Activated CD8-positive, alpha-beta T cell treated with anti-CD3 and anti-CD28 coated beads for 36 hours (primary cell): Measurements from ENCODE around the gene ATP6AP2. TPM values are rescaled to one million over a fixed set of nuclear protein-coding genes. Genes with fewer than 3 reads are reported as not detected.

Experiments
- ATAC-seq: fragments of 200-7000 bp; cut with Tn5 transposase; one replicate; pipeline ENCODE4 v1.10.0; 2021; ENCODE audit warnings: mild to moderate bottlenecking, moderate library complexity
- CTCF ChIA-PET: fragments of 350-600 bp; sonication (Branson Sonifier 250); formaldehyde crosslinking; loops from one replicate; lab custom pipeline; 2021; ENCODE audit warnings: antibody characterized with exemption; lab: Charles Lee
- POLR2A ChIA-PET: fragments of 350-600 bp; sonication (Branson Sonifier 250); formaldehyde crosslinking; loops from one replicate; lab custom pipeline; 2021; ENCODE audit warnings: antibody characterized with exemption; lab: Charles Lee
- DNase-seq: peaks from one replicate; pipeline ENCODE4 v3.0.0-alpha.2; 2020
- H3K27ac Mint-ChIP-seq: one replicate; pipeline ENCODE4 v1.8.0; 2021; ENCODE audit warnings: mild to moderate bottlenecking, mixed read lengths
- H3K27me3 Mint-ChIP-seq: one replicate; pipeline ENCODE4 v1.8.0; 2021; ENCODE audit warnings: mixed read lengths
- H3K36me3 Mint-ChIP-seq: one replicate; pipeline ENCODE4 v1.8.0; 2021; ENCODE audit warnings: low read depth, mixed read lengths
- H3K4me1 Mint-ChIP-seq: one replicate; pipeline ENCODE4 v1.8.0; 2021; ENCODE audit warnings: low read depth, mixed read lengths
- H3K4me3 Mint-ChIP-seq: one replicate; pipeline ENCODE4 v1.8.0; 2021; ENCODE audit warnings: mild to moderate bottlenecking, moderate library complexity, mixed read lengths
- H3K9me3 Mint-ChIP-seq: one replicate; pipeline ENCODE4 v1.8.0; 2021; ENCODE audit warnings: mixed read lengths
- intact Hi-C: fragments of 100-400 bp; cut with micrococcal nuclease; formaldehyde crosslinking; loops from one replicate; pipeline ENCODE4 v1.10.0; 2022
- total RNA-seq, 2 experiments: library from RNA; stranded (reverse); gene quantifications; one replicate each; pipeline ENCODE4 v1.2.3, GENCODE V29; 2021
- TF ChIP-seq, protein P1 (sequence below): fragments of 200-600 bp; IDR thresholded peaks from one replicate; pipeline ENCODE4 v1.8.0; 2022; ENCODE audit warnings: antibody characterized with exemption, mild to moderate bottlenecking

Gene ATP6AP2
- total RNA-seq, 2 experiments from 2014 or later: 42.9 to 45.5 TPM

GRCh38 chrX:40603446-40603845, 22.7 kb downstream of the ATP6AP2 start:
- Mint-ChIP-seq H3K27ac (no peak overlapping the region), H3K36me3 (peaks cover 19% of the 10 kb centered on the region)

DNA sequence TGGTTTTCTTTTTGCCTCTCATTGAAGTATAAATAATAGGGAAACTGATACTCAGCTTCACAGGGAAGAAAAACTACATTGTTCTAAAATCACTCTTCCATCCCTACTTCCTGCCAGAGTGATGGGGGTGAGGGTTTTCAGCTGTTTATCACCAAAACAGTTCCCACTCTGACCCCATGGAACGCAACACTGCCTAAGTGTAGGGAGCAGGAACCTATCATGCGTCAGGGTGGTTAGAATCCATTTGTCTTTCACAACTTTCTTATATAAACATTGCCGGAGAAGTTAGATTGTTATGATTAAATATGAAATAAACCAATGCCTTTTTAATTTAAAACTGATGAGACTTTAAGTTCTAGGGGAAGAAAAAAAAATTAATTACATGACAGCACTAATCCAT, 26.6 kb downstream of the ATP6AP2 start:
- CTCF ChIA-PET: no interaction called here
- H3K9me3 Mint-ChIP-seq: no peaks in the 10 kb centered on the region
- POLR2A ChIA-PET: no interaction called here
- H3K27ac Mint-ChIP-seq: no peak overlapping the region
- no peaks in the 10 kb centered on the region for H3K4me1 Mint-ChIP-seq
- no peak for ATAC-seq
- H3K36me3 Mint-ChIP-seq: peaks cover 4% of the 10 kb centered on the region
- no peaks in the 10 kb centered on the region for H3K27me3 Mint-ChIP-seq
- TF ChIP-seq, protein P1, sequence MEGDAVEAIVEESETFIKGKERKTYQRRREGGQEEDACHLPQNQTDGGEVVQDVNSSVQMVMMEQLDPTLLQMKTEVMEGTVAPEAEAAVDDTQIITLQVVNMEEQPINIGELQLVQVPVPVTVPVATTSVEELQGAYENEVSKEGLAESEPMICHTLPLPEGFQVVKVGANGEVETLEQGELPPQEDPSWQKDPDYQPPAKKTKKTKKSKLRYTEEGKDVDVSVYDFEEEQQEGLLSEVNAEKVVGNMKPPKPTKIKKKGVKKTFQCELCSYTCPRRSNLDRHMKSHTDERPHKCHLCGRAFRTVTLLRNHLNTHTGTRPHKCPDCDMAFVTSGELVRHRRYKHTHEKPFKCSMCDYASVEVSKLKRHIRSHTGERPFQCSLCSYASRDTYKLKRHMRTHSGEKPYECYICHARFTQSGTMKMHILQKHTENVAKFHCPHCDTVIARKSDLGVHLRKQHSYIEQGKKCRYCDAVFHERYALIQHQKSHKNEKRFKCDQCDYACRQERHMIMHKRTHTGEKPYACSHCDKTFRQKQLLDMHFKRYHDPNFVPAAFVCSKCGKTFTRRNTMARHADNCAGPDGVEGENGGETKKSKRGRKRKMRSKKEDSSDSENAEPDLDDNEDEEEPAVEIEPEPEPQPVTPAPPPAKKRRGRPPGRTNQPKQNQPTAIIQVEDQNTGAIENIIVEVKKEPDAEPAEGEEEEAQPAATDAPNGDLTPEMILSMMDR: no peak
- DNase-seq: no peak
- intact Hi-C loops: no loop called here
- no peak overlapping the region for H3K4me3 Mint-ChIP-seq

More at GRCh38 chrX:40603446-40603845, 22.7 kb downstream of the ATP6AP2 start:
- POLR2A ChIA-PET: no interaction called here
- CTCF ChIA-PET: interaction anchor here (1.3 kb wide), 1 partner anchor 59 kb away, joined by 4 read pairs; no protein-coding TSS in a partner anchor
- Mint-ChIP-seq H3K4me1 (no peaks in the 10 kb centered on the region), H3K27me3 (no peaks in the 10 kb centered on the region), H3K9me3 (no peaks in the 10 kb centered on the region), H3K4me3 (no peak overlapping the region)
- ATAC-seq: no peak
- intact Hi-C loops: no loop called here
- TF ChIP-seq, protein P1: no peak
- DNase-seq: no peak

GRCh38 chrX:40612511-40612910, 31.7 kb downstream of the ATP6AP2 start:
- Mint-ChIP-seq H3K4me1 (no peaks in the 10 kb centered on the region), H3K27me3 (no peaks in the 10 kb centered on the region), H3K4me3 (no peak overlapping the region), H3K27ac (no peak overlapping the region), H3K9me3 (no peaks in the 10 kb centered on the region), H3K36me3 (no peaks in the 10 kb centered on the region)
- ChIA-PET POLR2A (no interaction called here), CTCF (no interaction called here)
- ATAC-seq (no peak), DNase-seq (no peak)
- TF ChIP-seq, protein P1: no peak
- intact Hi-C loops: no loop called here

- no peaks in the 10 kb centered on the region for H3K4me1 Mint-ChIP-seq
- no peaks in the 10 kb centered on the region for H3K36me3 Mint-ChIP-seq
- H3K27me3 Mint-ChIP-seq: no peaks in the 10 kb centered on the region
- POLR2A ChIA-PET: no interaction called here
- CTCF ChIA-PET: no interaction called here
- ATAC-seq (no peak), DNase-seq (no peak)
- TF ChIP-seq, protein P1: no peak
- no peaks in the 10 kb centered on the region for H3K9me3 Mint-ChIP-seq
- no peak overlapping the region for H3K4me3 Mint-ChIP-seq
- H3K27ac Mint-ChIP-seq: no peak overlapping the region
- intact Hi-C loops: no loop called here
Measured at GRCh38 chrX:40615976-40616375, 35.2 kb downstream of the ATP6AP2 start.

DNA sequence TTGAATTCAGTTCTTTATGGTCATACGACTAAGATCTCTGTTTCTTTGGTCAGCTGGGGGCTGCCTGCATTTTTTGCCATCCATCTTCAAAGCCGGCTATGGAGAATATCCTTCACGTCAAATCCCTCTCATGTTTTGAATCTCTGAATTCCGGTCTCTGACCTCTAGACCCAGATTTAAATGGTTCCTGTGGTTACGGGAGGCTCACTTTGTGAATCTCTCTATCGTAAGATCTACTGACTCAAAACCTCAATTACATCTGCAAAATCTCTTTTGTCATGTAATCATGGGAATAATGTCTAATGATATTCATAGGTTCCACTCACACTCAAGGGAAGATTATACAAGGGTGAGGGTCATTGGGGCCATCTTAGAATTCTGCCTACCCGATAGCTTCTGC, 36.8 kb downstream of the ATP6AP2 start:
- H3K9me3 Mint-ChIP-seq: no peaks in the 10 kb centered on the region
- H3K4me1 Mint-ChIP-seq: no peaks in the 10 kb centered on the region
- intact Hi-C loops: no loop called here
- CTCF ChIA-PET: interaction anchor here (1.4 kb wide), 1 partner anchor 73 kb away, joined by 3 read pairs; no protein-coding TSS in a partner anchor
- DNase-seq: no peak
- H3K36me3 Mint-ChIP-seq: no peaks in the 10 kb centered on the region
- POLR2A ChIA-PET: interaction anchor here (0.6 kb wide), 1 partner anchor 154 kb away, joined by 3 read pairs; no protein-coding TSS in a partner anchor
- no peak for ATAC-seq
- TF ChIP-seq, protein P1: no peak
- H3K4me3 Mint-ChIP-seq: no peak overlapping the region
- H3K27me3 Mint-ChIP-seq: no peaks in the 10 kb centered on the region
- H3K27ac Mint-ChIP-seq: no peak overlapping the region
